ENCODE measurements around the gene EXOC2.

- no peak for TF ChIP-seq CTCF (IDR thresholded peaks at IDR 0.05; ENCODE audit: insufficient read depth, low read depth, low read length)
- TF ChIP-seq EZH2 (IDR thresholded peaks at IDR 0.05; ENCODE audit: insufficient read depth, low read length): no peak
These were observed 21.2 kb upstream of the EXOC2 start for GRCh38 chr6:714100-714499.
